ENCODE results near the gene SORL1-AS1.

Gene SORL1-AS1

DNA sequence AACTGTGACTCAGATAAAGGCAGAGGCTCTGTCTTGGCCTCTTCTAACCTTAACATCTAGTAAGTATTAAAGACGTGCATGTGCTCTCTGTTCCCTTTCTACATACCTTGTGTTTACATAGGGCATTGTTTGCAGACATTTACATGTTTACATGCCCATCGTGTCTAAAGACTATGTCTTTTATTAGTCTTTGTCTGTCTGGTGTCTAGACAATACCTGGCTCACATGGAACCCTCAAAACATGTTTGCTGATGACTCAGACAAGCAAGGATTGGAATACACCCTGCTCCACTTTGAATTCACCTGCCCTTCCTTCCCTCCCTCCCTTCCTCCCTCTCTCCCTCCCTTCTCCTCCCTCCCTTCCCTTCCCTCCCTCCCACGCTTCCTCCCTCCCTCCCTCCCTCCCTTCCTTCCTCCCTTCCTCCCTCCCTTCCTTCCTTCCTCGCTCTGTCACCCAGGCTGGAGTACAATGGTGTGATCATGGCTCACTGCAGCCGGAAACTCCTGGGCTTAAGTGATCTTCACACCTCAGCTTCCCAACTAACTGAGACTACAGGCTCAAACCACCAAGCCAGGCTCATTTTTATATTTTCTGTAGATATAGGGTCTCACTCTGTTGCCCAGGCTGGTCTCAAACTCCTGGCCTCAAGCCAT lies 23.7 kb upstream of the SORL1-AS1 start:
- DNase-seq (ENCODE audit: low spot score) = no peak

GRCh38 chr11:121474680-121475079 lies 21.9 kb upstream of the SORL1-AS1 start:
- DNase-seq (ENCODE audit: low spot score) = no peak

GRCh38 chr11:121473064-121473777 lies 20.5 kb upstream of the SORL1-AS1 start:
- no peak for DNase-seq (ENCODE audit: low spot score)

DNA sequence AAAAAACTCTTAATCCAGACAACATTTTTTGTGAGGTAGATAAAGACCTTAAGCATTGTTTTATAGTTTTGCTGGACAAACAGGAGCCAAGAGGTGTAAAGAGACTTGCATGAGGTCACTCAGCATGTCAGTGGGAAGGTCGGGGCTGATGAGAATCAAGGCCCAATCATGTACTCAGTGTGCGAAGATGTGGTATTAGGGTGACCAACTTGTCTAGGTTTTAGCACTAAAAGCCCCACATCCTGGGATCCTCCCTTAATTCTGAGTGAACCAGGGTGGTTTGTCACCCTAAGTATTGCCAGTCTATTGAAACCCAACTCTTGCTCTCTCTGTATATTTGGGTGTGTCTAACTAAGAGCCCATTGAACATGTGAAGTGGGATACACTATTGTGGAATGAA lies 19.5 kb upstream of the SORL1-AS1 start:
- no peak for DNase-seq (ENCODE audit: low spot score)

DNA sequence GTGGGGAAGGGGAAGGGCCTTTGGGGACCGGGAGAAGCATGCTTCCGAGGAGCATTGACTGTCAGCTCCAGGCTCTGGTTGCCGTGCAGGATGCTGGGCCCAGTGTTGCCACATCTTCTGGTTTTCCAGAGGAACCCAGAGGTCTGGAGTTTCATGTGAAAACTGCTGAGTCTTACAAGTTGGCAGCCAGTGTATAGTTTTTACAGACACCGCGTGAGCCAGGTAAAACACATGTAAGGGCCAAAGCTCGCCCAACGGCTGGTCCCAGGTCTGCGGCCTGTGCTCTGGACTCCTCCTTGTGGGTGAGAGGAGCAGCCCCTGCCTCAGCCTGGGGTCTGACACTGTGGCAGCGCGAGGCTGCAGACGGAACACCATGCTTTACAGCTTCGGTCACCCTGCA lies 18.4 kb upstream of the SORL1-AS1 start:
- DNase-seq (ENCODE audit: low spot score) = no peak

GRCh38 chr11:121469910-121470309 lies 17.1 kb upstream of the SORL1-AS1 start:
- no peak for DNase-seq (ENCODE audit: low spot score)

DNA sequence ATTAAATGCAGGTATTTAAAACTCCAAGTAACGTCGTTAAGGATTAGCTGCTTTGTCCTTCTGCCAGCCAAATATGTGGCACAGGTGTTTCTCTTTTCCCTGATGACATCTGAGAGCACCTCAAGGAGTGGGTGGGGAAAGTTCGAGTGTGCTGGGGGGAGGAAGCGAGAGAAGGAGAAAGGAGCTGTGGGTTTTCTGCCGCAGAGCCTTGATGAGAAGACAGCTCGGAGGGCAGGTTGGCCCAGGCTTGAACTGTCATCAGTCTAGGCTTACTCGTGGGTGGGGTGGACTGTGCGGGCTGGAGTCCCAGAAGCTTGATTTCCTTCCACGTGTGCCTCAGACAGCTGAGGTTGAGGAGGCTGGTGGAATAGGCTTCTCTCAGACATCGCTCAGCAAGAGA lies 15.2 kb upstream of the SORL1-AS1 start:
- DNase-seq (ENCODE audit: low spot score) = no peak

DNA sequence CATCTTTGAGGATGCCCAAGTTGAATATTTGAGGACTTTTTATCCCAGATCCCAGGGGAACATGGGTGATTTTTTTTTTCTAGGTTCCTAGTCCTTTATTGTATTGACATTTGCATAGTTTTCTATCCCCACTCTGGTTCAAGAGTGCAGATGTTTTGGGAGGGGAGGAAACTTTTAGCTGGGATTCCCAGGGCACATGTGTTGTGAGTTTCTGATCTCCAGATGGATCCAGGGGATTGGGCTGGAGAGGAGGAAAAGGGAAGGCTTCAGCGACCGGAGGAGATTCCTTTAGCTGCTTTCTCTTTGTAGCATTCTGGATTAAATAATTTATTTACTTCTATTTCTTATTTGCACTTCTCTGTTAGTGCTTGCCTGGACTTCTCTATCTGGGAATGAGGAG lies 14.7 kb upstream of the SORL1-AS1 start:
- no peak for DNase-seq (ENCODE audit: low spot score)

- DNase-seq (ENCODE audit: low spot score) = peak; percentile 99
These were observed 13.5 kb upstream of the SORL1-AS1 start for GRCh38 chr11:121466063-121466794.

DNA sequence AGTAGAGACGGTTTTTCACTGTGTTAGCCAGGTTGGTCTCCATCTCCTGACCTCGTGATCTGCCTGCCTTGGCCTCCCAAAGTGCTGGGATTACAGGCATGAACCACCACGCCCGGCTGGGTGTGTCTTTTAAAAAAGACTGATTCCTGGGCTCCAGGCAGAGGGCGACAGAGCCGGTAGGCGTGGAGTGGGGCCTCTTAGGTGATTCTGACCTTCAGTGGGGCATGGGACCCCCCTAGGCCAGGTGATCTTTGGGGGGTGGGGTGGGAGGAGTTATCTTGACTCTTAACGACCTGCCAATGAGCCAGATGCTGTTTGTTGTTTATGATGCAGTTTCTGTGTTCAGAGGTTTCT lies 12.9 kb upstream of the SORL1-AS1 start:
- no peak for DNase-seq (ENCODE audit: low spot score)

- DNase-seq (ENCODE audit: low spot score) = peak; percentile 79
These were observed 11.7 kb upstream of the SORL1-AS1 start for GRCh38 chr11:121464352-121464946.

DNA sequence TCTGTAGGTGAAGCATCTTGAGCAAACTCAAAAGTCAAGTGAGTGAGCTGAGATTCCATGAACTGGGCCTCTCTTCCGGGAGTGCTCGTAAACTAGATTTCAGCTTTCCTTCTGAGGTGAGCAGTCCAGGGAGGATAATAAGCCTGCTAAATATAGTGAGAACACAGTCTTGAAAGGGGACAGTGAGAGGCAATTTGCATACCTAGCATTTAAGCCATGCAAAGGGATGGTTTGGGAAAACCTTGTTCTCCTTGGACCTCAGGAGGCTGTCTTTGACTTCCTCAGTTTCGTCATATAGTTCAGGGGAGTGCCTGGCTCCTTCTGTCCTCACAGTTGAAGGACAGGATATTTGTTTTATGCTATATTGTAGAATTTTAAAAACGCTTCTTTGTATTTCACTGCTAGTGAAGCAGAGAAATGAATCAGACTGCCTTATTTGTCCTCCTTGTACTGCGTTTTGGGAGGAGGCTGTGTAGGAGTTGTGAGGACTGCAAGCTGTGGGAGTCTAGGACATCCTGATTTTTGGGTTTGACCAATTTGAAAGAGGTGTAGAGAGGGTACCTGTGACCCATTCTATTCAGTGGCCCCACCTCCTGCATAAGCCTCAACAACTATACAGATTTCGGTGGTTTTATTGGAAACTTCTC lies 11.0 kb upstream of the SORL1-AS1 start:
- DNase-seq (ENCODE audit: low spot score) = no peak

- no peak for DNase-seq (ENCODE audit: low spot score)
These were observed 9.1 kb upstream of the SORL1-AS1 start for GRCh38 chr11:121461843-121462242.

DNA sequence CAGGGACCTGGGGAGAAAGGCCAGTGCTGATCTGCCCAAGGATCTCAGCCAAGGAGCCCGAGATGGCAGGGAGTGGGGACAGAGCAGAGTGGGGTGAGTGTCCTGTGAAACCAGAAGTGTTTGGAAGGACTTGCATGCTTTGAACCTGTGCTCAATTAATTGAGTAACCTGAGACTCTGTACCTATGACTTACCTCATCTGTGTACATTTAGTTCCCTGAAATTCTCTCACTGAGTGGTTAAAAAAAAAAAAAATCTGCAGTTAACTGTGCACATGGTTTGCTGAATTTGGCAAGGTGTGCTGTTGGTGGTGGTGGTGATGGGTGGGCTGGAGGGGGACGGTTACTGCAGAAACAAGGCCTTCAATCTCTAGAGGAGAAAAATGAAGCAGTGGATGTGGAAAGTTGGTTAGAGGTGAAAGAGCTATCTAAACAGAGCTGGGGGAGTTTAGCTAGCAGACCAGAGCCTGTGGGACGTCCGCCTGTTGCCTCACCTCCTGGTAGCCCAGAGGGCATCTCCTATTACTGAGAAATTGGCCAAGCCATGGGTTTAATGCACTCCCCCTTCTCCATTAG lies 8.3 kb upstream of the SORL1-AS1 start:
- DNase-seq (ENCODE audit: low spot score) = no peak

- DNase-seq (ENCODE audit: low spot score) = no peak
These were observed 6.7 kb upstream of the SORL1-AS1 start for GRCh38 chr11:121459413-121460017.

- DNase-seq (ENCODE audit: low spot score) = no peak
These were observed 5.8 kb upstream of the SORL1-AS1 start for GRCh38 chr11:121458551-121458950.

DNA sequence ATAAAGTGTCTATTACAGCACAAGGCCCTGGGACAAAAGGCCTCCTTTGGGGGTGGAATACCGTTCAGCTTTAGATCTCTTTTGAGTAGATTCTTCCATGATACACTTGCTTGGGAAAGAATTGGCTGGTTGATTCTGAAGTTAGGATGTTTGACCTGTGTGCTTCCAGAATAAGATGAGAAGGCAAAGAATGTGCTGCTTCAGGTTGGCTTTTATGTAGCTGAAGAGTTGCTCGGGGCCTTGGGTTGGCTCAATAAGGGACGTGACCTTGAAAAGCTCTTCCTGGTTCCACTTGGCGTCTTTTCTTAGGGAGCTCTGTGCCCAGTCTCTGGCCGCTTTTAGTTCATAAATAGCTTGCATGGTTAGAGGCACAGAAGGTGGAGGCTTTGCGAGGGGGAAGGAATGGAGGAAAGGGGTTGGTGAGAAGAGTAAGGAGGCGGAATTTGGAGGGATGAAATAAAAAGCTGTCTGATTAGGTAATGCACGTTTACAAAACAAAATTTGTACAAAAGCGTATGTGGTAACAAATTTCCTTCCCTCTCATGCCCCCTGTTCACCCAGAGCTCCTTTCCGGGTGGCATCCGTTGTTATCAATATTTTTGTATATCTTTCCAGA lies 4.2 kb upstream of the SORL1-AS1 start:
- no peak for DNase-seq (ENCODE audit: low spot score)

DNA sequence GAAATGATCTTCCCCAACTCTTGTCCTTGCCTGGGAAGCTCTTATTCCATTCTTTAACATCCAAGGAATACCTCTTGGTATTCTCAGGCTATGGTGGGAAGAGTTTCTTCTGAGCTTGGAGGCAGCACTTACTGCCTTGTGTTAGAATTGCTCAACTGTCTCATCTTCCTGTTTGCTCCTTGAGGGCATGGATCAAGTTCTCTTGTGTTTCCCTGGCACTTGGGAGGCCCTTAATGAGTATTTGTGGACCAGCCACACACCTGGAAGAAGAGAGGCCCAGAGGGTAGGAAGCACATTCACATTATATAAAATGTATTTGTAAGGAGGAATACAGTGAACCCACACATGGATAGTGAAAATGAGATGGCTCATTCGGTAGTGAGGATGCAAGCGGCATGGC lies 3.4 kb upstream of the SORL1-AS1 start:
- no peak for DNase-seq (ENCODE audit: low spot score)

GRCh38 chr11:121455115-121455514 lies 2.3 kb upstream of the SORL1-AS1 start:
- DNase-seq (ENCODE audit: low spot score) = no peak

DNA sequence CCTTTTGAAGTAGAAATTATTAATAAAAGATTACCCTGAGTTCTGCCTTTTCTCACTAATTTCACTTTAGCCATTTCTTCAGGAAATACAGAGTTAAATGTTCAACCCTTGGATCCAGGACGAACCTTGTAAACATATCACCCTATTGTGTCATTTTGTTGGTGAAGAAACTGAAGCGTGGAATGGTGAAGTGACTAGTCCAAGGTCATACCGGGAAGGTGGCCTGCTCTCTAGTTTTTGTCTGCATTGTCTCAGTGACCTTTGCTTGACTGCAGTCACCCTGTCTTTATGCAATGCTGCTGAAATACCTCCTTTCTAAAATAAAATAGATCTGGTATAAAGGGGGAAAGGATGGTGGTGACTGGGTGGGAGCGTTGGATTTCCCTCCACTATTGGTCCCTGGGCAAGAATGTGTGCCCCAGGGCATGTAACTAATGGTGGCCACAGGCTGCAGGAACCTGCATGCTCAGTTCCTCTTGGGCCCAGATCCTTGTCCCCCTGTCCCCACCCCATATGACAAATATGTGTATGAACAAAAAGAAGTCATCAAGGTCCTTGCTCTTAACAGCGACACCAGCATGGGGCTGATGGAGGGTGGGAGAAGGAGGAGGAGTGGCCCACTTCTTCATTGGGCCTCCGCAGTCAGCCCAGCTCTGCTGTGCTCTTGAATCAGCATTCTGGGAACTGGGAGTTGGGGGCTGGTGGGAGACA lies 977 bp upstream of the SORL1-AS1 start:
- no peak for DNase-seq (ENCODE audit: low spot score)

Data from kidney capillary endothelial cell (primary cell).